ENCODE results near the gene ARPIN.

The ARPIN gene

GRCh38 chr15:89899295-89899945 lies 13.3 kb downstream of the ARPIN start:
- no peaks in the 10 kb centered on the region for H3K79me2 ChIP-seq (ENCODE audit: control insufficient read depth, low read length)
- no peak for TF ChIP-seq EZH2phosphoT487 (IDR thresholded peaks at IDR 0.05; ENCODE audit: borderline replicate concordance, low read length)
- TF ChIP-seq CTCF (IDR thresholded peaks at IDR 0.05; ENCODE audit: low read depth, low read length, poor library complexity, severe bottlenecking): no peak
- no peaks in the 10 kb centered on the region for H3K9me2 ChIP-seq (replicated peaks; ENCODE audit: control insufficient read depth, low read length)
- H3K9me3 ChIP-seq (ENCODE audit: control insufficient read depth, insufficient read depth, low read length): no peaks in the 10 kb centered on the region
- peaks cover 15% of the 10 kb centered on the region for H3K4me1 ChIP-seq (ENCODE audit: control insufficient read depth, low read length)
- 0 out of 2 replicates have a peak, but pooled peaks cover 3% of the 10 kb centered on the region for H3F3A ChIP-seq (ENCODE audit: control insufficient read depth, insufficient read depth)
- no peaks in the 10 kb centered on the region for H3K36me3 ChIP-seq (ENCODE audit: control insufficient read depth, low read length)
- no peak overlapping the region for H3K4me2 ChIP-seq (ENCODE audit: low read length)
- no peaks in the 10 kb centered on the region for H4K20me1 ChIP-seq (ENCODE audit: control insufficient read depth, insufficient read depth, low read depth, low read length)
- H3K27me3 ChIP-seq (ENCODE audit: control insufficient read depth, low read length): no peaks in the 10 kb centered on the region
- H3K4me3 ChIP-seq (ENCODE audit: low read length): no peak overlapping the region
- no peak overlapping the region for H3K27ac ChIP-seq (ENCODE audit: low read depth, low read length)

GRCh38 chr15:89898614-89899294 lies 14.0 kb downstream of the ARPIN start:
- Histone ChIP-seq H3K27me3 (ENCODE audit: control insufficient read depth, low read length) (no peaks in the 10 kb centered on the region), H3K79me2 (ENCODE audit: control insufficient read depth, low read length) (peaks cover under 1% of the 10 kb centered on the region), H3K4me1 (ENCODE audit: control insufficient read depth, low read length) (peaks cover 15% of the 10 kb centered on the region), H3K36me3 (ENCODE audit: control insufficient read depth, low read length) (no peaks in the 10 kb centered on the region), H3K9me3 (ENCODE audit: control insufficient read depth, insufficient read depth, low read length) (no peaks in the 10 kb centered on the region), H3F3A (ENCODE audit: control insufficient read depth, insufficient read depth) (0 out of 2 replicates have a peak, but pooled peaks cover 3% of the 10 kb centered on the region), H4K20me1 (ENCODE audit: control insufficient read depth, insufficient read depth, low read depth, low read length) (no peaks in the 10 kb centered on the region), H3K4me2 (ENCODE audit: low read length) (no peak overlapping the region), H3K4me3 (ENCODE audit: low read length) (no peak overlapping the region), H3K9me2 (replicated peaks; ENCODE audit: control insufficient read depth, low read length) (no peaks in the 10 kb centered on the region), H3K27ac (ENCODE audit: low read depth, low read length) (no peak overlapping the region)
- TF ChIP-seq EZH2phosphoT487 (IDR thresholded peaks at IDR 0.05; ENCODE audit: borderline replicate concordance, low read length) (no peak), CTCF (IDR thresholded peaks at IDR 0.05; ENCODE audit: low read depth, low read length, poor library complexity, severe bottlenecking) (peak; percentile 73)

GRCh38 chr15:89898146-89898545 lies 14.6 kb downstream of the ARPIN start:
- no peaks in the 10 kb centered on the region for H3K9me3 ChIP-seq (ENCODE audit: control insufficient read depth, insufficient read depth, low read length)
- H3K4me3 ChIP-seq (ENCODE audit: low read length): no peak overlapping the region
- peaks cover 15% of the 10 kb centered on the region for H3K4me1 ChIP-seq (ENCODE audit: control insufficient read depth, low read length)
- H3K27ac ChIP-seq (ENCODE audit: low read depth, low read length): no peak overlapping the region
- 0 out of 2 replicates have a peak, but pooled peaks cover 3% of the 10 kb centered on the region for H3F3A ChIP-seq (ENCODE audit: control insufficient read depth, insufficient read depth)
- TF ChIP-seq CTCF (IDR thresholded peaks at IDR 0.05; ENCODE audit: low read depth, low read length, poor library complexity, severe bottlenecking): no peak
- TF ChIP-seq EZH2phosphoT487 (IDR thresholded peaks at IDR 0.05; ENCODE audit: borderline replicate concordance, low read length): no peak
- H4K20me1 ChIP-seq (ENCODE audit: control insufficient read depth, insufficient read depth, low read depth, low read length): no peaks in the 10 kb centered on the region
- no peaks in the 10 kb centered on the region for H3K27me3 ChIP-seq (ENCODE audit: control insufficient read depth, low read length)
- H3K9me2 ChIP-seq (replicated peaks; ENCODE audit: control insufficient read depth, low read length): no peaks in the 10 kb centered on the region
- peaks cover 3% of the 10 kb centered on the region; the same call in 1 of the 2 replicates for H3K36me3 ChIP-seq (ENCODE audit: control insufficient read depth, low read length)
- peaks cover 7% of the 10 kb centered on the region for H3K79me2 ChIP-seq (ENCODE audit: control insufficient read depth, low read length)
- no peak overlapping the region for H3K4me2 ChIP-seq (ENCODE audit: low read length)
